ENCODE results near the gene HDAC9. TPM values are rescaled to one million over a fixed set of nuclear protein-coding genes. Genes with fewer than 3 reads are reported as not detected.

Gene HDAC9
- total and polyA plus RNA-seq, 2 experiments from 2014 or later, result 3.7 to 9.4 TPM

GRCh38 chr7:18901982-18902421 is 406.5 kb downstream of the HDAC9 start:
- no peaks in the 10 kb centered on the region for H3K27me3 ChIP-seq
- no peaks in the 10 kb centered on the region for H3K9me2 ChIP-seq (replicated peaks; ENCODE audit: insufficient read depth)
- no peak overlapping the region for H3K4me2 ChIP-seq
- H3K9me3 ChIP-seq (ENCODE audit: low read depth), result no peaks in the 10 kb centered on the region
- H3K36me3 ChIP-seq (replicated peaks; ENCODE audit: insufficient read depth, low read depth), result no peaks in the 10 kb centered on the region
- no peaks in the 10 kb centered on the region for H4K20me1 ChIP-seq (ENCODE audit: insufficient read depth, poor library complexity, severe bottlenecking)
- DNase-seq (ENCODE audit: low spot score), result no peak
- no peak for TF ChIP-seq EZH2phosphoT487 (IDR thresholded peaks at IDR 0.05; ENCODE audit: low read depth, severe bottlenecking, unreplicated experiment)
- TF ChIP-seq EZH2 (IDR thresholded peaks at IDR 0.05; ENCODE audit: borderline replicate concordance), result no peak
- no peak for TF ChIP-seq CTCF (IDR thresholded peaks at IDR 0.05; ENCODE audit: poor library complexity)
- H3K4me1 ChIP-seq (ENCODE audit: insufficient read depth), result no peaks in the 10 kb centered on the region
- no peak overlapping the region for H2AFZ ChIP-seq
- H3K27ac ChIP-seq, result no peak overlapping the region
- WGBS (ENCODE audit: low lambda C conversion rate, missing lambda C conversion rate), result 5% methylated on average over 1 of the region's 1 CpG
- no peaks in the 10 kb centered on the region for H3K79me2 ChIP-seq
- no peak overlapping the region for H3K4me3 ChIP-seq

- no peaks in the 10 kb centered on the region for H3K4me1 ChIP-seq (ENCODE audit: insufficient read depth)
- H3K9me2 ChIP-seq (replicated peaks; ENCODE audit: insufficient read depth), result no peaks in the 10 kb centered on the region
- H2AFZ ChIP-seq, result no peak overlapping the region
- H3K4me2 ChIP-seq, result no peak overlapping the region
- DNase-seq (ENCODE audit: low spot score), result no peak
- no peaks in the 10 kb centered on the region for H3K27me3 ChIP-seq
- no peak overlapping the region for H3K4me3 ChIP-seq
- H3K27ac ChIP-seq, result no peak overlapping the region
- H3K36me3 ChIP-seq (replicated peaks; ENCODE audit: insufficient read depth, low read depth), result no peaks in the 10 kb centered on the region
- H3K9me3 ChIP-seq (ENCODE audit: low read depth), result no peaks in the 10 kb centered on the region
- H4K20me1 ChIP-seq (ENCODE audit: insufficient read depth, poor library complexity, severe bottlenecking), result no peaks in the 10 kb centered on the region
- H3K79me2 ChIP-seq, result no peaks in the 10 kb centered on the region
- no peak for TF ChIP-seq CTCF (IDR thresholded peaks at IDR 0.05; ENCODE audit: poor library complexity)
- TF ChIP-seq EZH2phosphoT487 (IDR thresholded peaks at IDR 0.05; ENCODE audit: low read depth, severe bottlenecking, unreplicated experiment), result no peak
- no peak for TF ChIP-seq EZH2 (IDR thresholded peaks at IDR 0.05; ENCODE audit: borderline replicate concordance)
Observed at GRCh38 chr7:18902892-18903291, 407.3 kb downstream of the HDAC9 start.

- no peaks in the 10 kb centered on the region for H3K4me1 ChIP-seq (ENCODE audit: insufficient read depth)
- H3K27me3 ChIP-seq, result no peaks in the 10 kb centered on the region
- H3K9me2 ChIP-seq (replicated peaks; ENCODE audit: insufficient read depth), result no peaks in the 10 kb centered on the region
- no peak overlapping the region for H3K4me2 ChIP-seq
- H3K4me3 ChIP-seq, result no peak overlapping the region
- no peaks in the 10 kb centered on the region for H3K79me2 ChIP-seq
- no peak for TF ChIP-seq EZH2 (IDR thresholded peaks at IDR 0.05; ENCODE audit: borderline replicate concordance)
- TF ChIP-seq CTCF (IDR thresholded peaks at IDR 0.05; ENCODE audit: poor library complexity), result no peak
- no peak for TF ChIP-seq EZH2phosphoT487 (IDR thresholded peaks at IDR 0.05; ENCODE audit: low read depth, severe bottlenecking, unreplicated experiment)
- no peak overlapping the region for H3K27ac ChIP-seq
- no peaks in the 10 kb centered on the region for H3K9me3 ChIP-seq (ENCODE audit: low read depth)
- H2AFZ ChIP-seq, result no peak overlapping the region
- no peaks in the 10 kb centered on the region for H4K20me1 ChIP-seq (ENCODE audit: insufficient read depth, poor library complexity, severe bottlenecking)
- no peaks in the 10 kb centered on the region for H3K36me3 ChIP-seq (replicated peaks; ENCODE audit: insufficient read depth, low read depth)
- no peak for DNase-seq (ENCODE audit: low spot score)
- WGBS (ENCODE audit: low lambda C conversion rate, missing lambda C conversion rate), result 51% methylated on average over 4 of the region's 4 CpGs
Observed at GRCh38 chr7:18903695-18904094, 408.1 kb downstream of the HDAC9 start.

All from hepatocyte (in vitro differentiated cells).